Keratinocyte (primary cell): ENCODE results near the gene TPM4. TPM values are rescaled to one million over a fixed set of nuclear protein-coding genes. Genes with fewer than 3 reads are reported as not detected.
"Not testable (repeated sequence)": the region's sequence is repeated elsewhere in the genome, so short reads cannot be mapped to it uniquely, and the experiment has no call there.

ENCODE experiments used
- DNase-seq: peaks from one replicate; pipeline ENCODE4 v3.0.0-alpha.2; 2011; ENCODE audit warnings: low read depth, missing footprints, low spot score
- FAIRE-seq: peaks from 2 replicates; lab custom pipeline; 2011; peaks lifted over from hg19 to GRCh38; lab: Jason Lieb, UNC
- H2AFZ ChIP-seq: 2 replicates; pipeline ENCODE4 v1.6.0; 2012; ENCODE audit warnings: low read length, control low read depth, inconsistent platforms; ENCODE audit not compliant: control insufficient read depth
- H3K27ac ChIP-seq: 2 replicates; pipeline ENCODE4 v1.5.1; 2011; ENCODE audit warnings: low read length; ENCODE audit not compliant: control insufficient read depth, insufficient read depth
- H3K27me3 ChIP-seq: 3 replicates; pipeline ENCODE4 v1.6.0; 2011; ENCODE audit warnings: low read length; ENCODE audit not compliant: control insufficient read depth, insufficient read depth; ENCODE audit errors: extremely low read depth
- H3K36me3 ChIP-seq, 2 experiments: 2 replicates in 1 of 2; 3 replicates in 1 of 2; pipeline ENCODE4 v1.5.1; 2011; ENCODE audit warnings: low read length in 2 of 2, mild to moderate bottlenecking in 1 of 2; ENCODE audit not compliant: control insufficient read depth in 2 of 2, insufficient read depth in 2 of 2; ENCODE audit errors: extremely low read depth in 1 of 2
- H3K4me1 ChIP-seq: 3 replicates; pipeline ENCODE4 v1.5.1; 2011; ENCODE audit warnings: low read length; ENCODE audit not compliant: control insufficient read depth, insufficient read depth; ENCODE audit errors: extremely low read depth
- H3K4me2 ChIP-seq: 3 replicates; pipeline ENCODE4 v1.6.0; 2011; ENCODE audit warnings: low read depth, low read length; ENCODE audit not compliant: control insufficient read depth, insufficient read depth; ENCODE audit errors: extremely low read depth
- H3K4me3 ChIP-seq, 3 experiments: fragments of 200-600 bp in 1 of 3; sonication (generic) in 1 of 3; 2 replicates in 2 of 3; 3 replicates in 1 of 3; pipeline ENCODE4 v1.5.1; 2011 to 2016; ENCODE audit warnings: low read length in 3 of 3, mild to moderate bottlenecking in 3 of 3, control low read depth in 2 of 3, inconsistent platforms in 1 of 3, low read depth in 1 of 3, mixed read lengths in 1 of 3, mixed run types in 1 of 3, moderate library complexity in 1 of 3; ENCODE audit not compliant: control insufficient read depth in 2 of 3, insufficient read depth in 2 of 3; ENCODE audit errors: extremely low read depth in 1 of 3
- H3K79me2 ChIP-seq: 2 replicates; pipeline ENCODE4 v1.6.0; 2012; ENCODE audit warnings: low read length; ENCODE audit not compliant: control insufficient read depth, insufficient read depth
- H3K9ac ChIP-seq: 3 replicates; pipeline ENCODE4 v1.6.0; 2011; ENCODE audit warnings: low read length; ENCODE audit not compliant: control insufficient read depth, insufficient read depth; ENCODE audit errors: extremely low read depth
- H3K9me1 ChIP-seq: 3 replicates; pipeline ENCODE4 v1.6.0; 2011; ENCODE audit warnings: low read length; ENCODE audit not compliant: control insufficient read depth, insufficient read depth; ENCODE audit errors: extremely low read depth
- H3K9me3 ChIP-seq: 2 replicates; pipeline ENCODE4 v1.5.1; 2012; ENCODE audit warnings: low read depth, low read length; ENCODE audit not compliant: control insufficient read depth
- H4K20me1 ChIP-seq: 3 replicates; pipeline ENCODE4 v1.6.0; 2011; ENCODE audit warnings: low read length; ENCODE audit not compliant: control insufficient read depth, insufficient read depth; ENCODE audit errors: extremely low read depth
- CTCF ChIP-seq, 3 experiments: IDR thresholded peaks in 1 of 3; conservative IDR thresholded peaks in 1 of 3; optimal IDR thresholded peaks in 1 of 3; 2 replicates in 2 of 3; 3 replicates in 1 of 3; pipeline versions ENCODE3 to v1.5.1; 2011; ENCODE audit warnings: low read length in 3 of 3, mild to moderate bottlenecking in 3 of 3, moderate library complexity in 2 of 3, control low read depth in 1 of 3, inconsistent platforms in 1 of 3; ENCODE audit not compliant: insufficient read depth in 2 of 3; ENCODE audit errors: extremely low read depth in 1 of 3
- EZH2 ChIP-seq: IDR thresholded peaks from one replicate; pipeline ENCODE4 v1.6.1; 2012; ENCODE audit warnings: inconsistent platforms, mild to moderate bottlenecking, low read length, moderate library complexity
- dilution Hi-C: fragments of 300-500 bp; cut with MboI; formaldehyde crosslinking; loops from one replicate; pipeline ENCODE4 v1.7.0; 2020; ENCODE audit warnings: low sequenced_read_pairs; ENCODE audit not compliant: extremely low pct_ligation_motif_present
- polyA plus RNA-seq, 5 experiments: library from polyadenylated mRNA; depleted of rRNA in 3 of 5; stranded (reverse) in 3 of 5; stranded (forward) in 1 of 5; unstranded in 1 of 5; fragments of >200 nt; gene quantifications; 1 replicate in 1 of 5; 2 replicates in 3 of 5; 3 replicates in 1 of 5; pipeline versions ENCODE4 v1.2.1 to v1.2.3, GENCODE V29; 2011 to 2012; ENCODE audit warnings: missing spikeins in 2 of 5, low read depth in 1 of 5, low replicate concordance in 1 of 5

The TPM4 gene
- polyA plus RNA-seq, 1 donor (not counting 4 experiments of a cell fraction or from before 2014, with no cell fraction given) = 646 TPM

DNA sequence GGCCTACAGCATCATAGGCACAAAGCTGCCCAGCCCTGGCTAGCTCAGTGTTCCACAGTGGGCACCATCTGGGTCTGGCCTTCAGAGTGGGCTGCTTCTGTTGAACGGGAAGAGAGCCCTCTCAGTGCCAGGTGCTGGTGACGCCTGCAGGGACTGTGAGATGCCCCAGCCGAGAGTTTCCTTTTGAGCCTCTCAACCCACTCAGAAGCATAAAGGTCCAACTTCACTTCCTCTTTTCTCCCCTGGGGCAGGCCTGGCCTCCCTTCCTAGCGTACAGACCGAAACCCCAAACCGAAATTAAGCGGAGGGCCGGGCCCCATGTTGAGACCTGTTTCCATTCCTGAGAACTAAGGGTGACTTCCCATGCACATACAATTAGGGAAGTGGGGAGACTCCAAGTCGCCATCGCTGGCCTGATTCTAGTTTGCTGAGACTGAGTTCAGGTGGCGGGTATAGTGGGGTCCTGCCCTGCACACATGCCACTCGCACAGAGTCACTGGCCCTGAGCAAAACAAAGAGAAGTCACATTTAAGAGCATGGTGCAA lies 42.3 kb downstream of the TPM4 start:
- TF ChIP-seq CTCF (optimal IDR thresholded peaks at IDR 0.05 in 1 of 3, IDR thresholded peaks at IDR 0.05 in 1 of 3, conservative IDR thresholded peaks at IDR 0.05 in 1 of 3; ENCODE audit: extremely low read depth in 1 of 3, insufficient read depth in 2 of 3, low read length in 3 of 3) = no peak
- no peak for TF ChIP-seq EZH2
- H3K9me3 ChIP-seq = no peaks in the 10 kb centered on the region
- H3K4me3 ChIP-seq = no peak overlapping the region
- H3K27ac ChIP-seq = no peak overlapping the region
- H3K36me3 ChIP-seq = peaks cover 34 to 43% of the 10 kb centered on the region in 2 experiments
- H3K9ac ChIP-seq = no peak overlapping the region
- H3K27me3 ChIP-seq = no peaks in the 10 kb centered on the region
- H3K4me1 ChIP-seq = peaks cover 14% of the 10 kb centered on the region
- DNase-seq (no peak), FAIRE-seq (no peak)
- H4K20me1 ChIP-seq = peaks cover 2% of the 10 kb centered on the region
- no peak overlapping the region for H3K4me2 ChIP-seq
- H2AFZ ChIP-seq = no peak overlapping the region
- dilution Hi-C loops = no loop called here
- H3K9me1 ChIP-seq = no peaks in the 10 kb centered on the region
- peaks cover 41% of the 10 kb centered on the region for H3K79me2 ChIP-seq

GRCh38 chr19:16119075-16119857 lies 43.0 kb downstream of the TPM4 start:
- H3K4me3 ChIP-seq, H3K27ac ChIP-seq, H2AFZ ChIP-seq, H3K9me3 ChIP-seq, H3K27me3 ChIP-seq, dilution Hi-C loops, H3K4me2 ChIP-seq, H3K9ac ChIP-seq, H3K9me1 ChIP-seq, DNase-seq, FAIRE-seq, H4K20me1 ChIP-seq: not testable (repeated sequence)
- peaks cover 14% of the 10 kb centered on the region for H3K4me1 ChIP-seq
- H3K79me2 ChIP-seq = peaks cover 36% of the 10 kb centered on the region
- peaks cover 38 to 50% of the 10 kb centered on the region in 2 experiments for H3K36me3 ChIP-seq
